Mucosa of descending colon (tissue), 3 donors: ENCODE data around the gene HS6ST3. TPM values are rescaled to one million over a fixed set of nuclear protein-coding genes. Genes with fewer than 3 reads are reported as not detected.

Source experiments
- ATAC-seq: fragments of 200-7000 bp; cut with Tn5 transposase; one replicate; pipeline ENCODE4 v1.9.1; 2020; ENCODE audit warnings: mild to moderate bottlenecking, moderate library complexity
- DNase-seq, 3 donors: peaks; one replicate each; pipeline ENCODE4 v3.0.0-alpha.2; 2020
- H3K36me3 ChIP-seq: fragments of 200-600 bp; one replicate; pipeline ENCODE4 v1.8.0; 2021; ENCODE audit warnings: low read depth, mild to moderate bottlenecking
- H3K4me1 ChIP-seq: fragments of 200-600 bp; one replicate; pipeline ENCODE4 v1.8.0; 2021; ENCODE audit warnings: low read depth, mild to moderate bottlenecking
- H3K4me3 ChIP-seq: fragments of 200-600 bp; one replicate; pipeline ENCODE4 v1.8.0; 2021; ENCODE audit warnings: mild to moderate bottlenecking
- H3K9me3 ChIP-seq: fragments of 200-600 bp; one replicate; pipeline ENCODE4 v1.8.0; 2021; ENCODE audit warnings: mild to moderate bottlenecking
- intact Hi-C, 2 donors: fragments of 100-400 bp; cut with DNase I in 1 of 2; cut with micrococcal nuclease in 1 of 2; formaldehyde crosslinking; loops; one replicate each; pipeline versions ENCODE4 v1.11.0 to v1.11.1; 2022; cut with DNase I, micrococcal nuclease
- total RNA-seq, 3 donors: library from RNA; stranded (reverse); fragmentation: NEBNext Ultra II Directional in 2 of 3; extraction: Animal tissue kit (Norgen Biotek cat#: 25700) in 2 of 3; gene quantifications; one replicate each; pipeline versions ENCODE4 v1.2.1 to v1.2.4, GENCODE V29; 2021 to 2023
- TF ChIP-seq, protein P1 (sequence below): fragments of 200-600 bp; IDR thresholded peaks from one replicate; pipeline ENCODE4 v1.8.0; 2022; ENCODE audit warnings: antibody characterized with exemption, mild to moderate bottlenecking
- donor health status: DM: no; HTN: no; CAD: no; lungs with moderate emphysema.
- donor health status: DM: no; HTN: no; CAD: no.
- donor health status: DM: no; HTN: yes; CAD: no.

Gene HS6ST3
- total RNA-seq, 3 donors from 2014 or later, result 0.14 to 0.89 TPM; not detected in 1

DNA sequence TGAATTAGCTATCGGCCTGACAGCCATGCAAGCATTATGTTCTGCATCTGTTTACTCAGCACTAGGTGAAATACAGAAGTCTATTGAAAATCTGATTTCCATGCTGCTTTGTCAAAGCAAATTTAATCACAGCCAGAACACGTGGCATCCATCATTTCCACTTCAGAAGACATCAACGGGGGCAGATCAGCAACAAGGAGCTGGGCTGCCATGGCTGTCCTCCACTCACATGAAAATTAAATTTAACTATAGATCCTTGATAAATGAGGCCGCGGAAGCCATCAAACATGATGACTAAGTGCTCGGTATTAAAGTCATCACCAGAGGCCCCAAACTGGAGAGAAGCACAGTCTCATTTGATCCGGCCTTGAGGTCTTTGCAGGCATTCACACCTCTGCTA, 443.5 kb downstream of the HS6ST3 start:
- DNase-seq (no peak), ATAC-seq (no peak)
- Histone ChIP-seq H3K36me3 (no peaks in the 10 kb centered on the region), H3K4me3 (no peak overlapping the region), H3K4me1 (no peaks in the 10 kb centered on the region), H3K9me3 (no peaks in the 10 kb centered on the region)
- TF ChIP-seq, protein P1, sequence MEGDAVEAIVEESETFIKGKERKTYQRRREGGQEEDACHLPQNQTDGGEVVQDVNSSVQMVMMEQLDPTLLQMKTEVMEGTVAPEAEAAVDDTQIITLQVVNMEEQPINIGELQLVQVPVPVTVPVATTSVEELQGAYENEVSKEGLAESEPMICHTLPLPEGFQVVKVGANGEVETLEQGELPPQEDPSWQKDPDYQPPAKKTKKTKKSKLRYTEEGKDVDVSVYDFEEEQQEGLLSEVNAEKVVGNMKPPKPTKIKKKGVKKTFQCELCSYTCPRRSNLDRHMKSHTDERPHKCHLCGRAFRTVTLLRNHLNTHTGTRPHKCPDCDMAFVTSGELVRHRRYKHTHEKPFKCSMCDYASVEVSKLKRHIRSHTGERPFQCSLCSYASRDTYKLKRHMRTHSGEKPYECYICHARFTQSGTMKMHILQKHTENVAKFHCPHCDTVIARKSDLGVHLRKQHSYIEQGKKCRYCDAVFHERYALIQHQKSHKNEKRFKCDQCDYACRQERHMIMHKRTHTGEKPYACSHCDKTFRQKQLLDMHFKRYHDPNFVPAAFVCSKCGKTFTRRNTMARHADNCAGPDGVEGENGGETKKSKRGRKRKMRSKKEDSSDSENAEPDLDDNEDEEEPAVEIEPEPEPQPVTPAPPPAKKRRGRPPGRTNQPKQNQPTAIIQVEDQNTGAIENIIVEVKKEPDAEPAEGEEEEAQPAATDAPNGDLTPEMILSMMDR, result no peak
- intact Hi-C loops, result loop anchor here in 1 of 2 donors (10.0 kb wide), 1 partner anchor 121 kb away; no protein-coding TSS in a partner anchor

DNA sequence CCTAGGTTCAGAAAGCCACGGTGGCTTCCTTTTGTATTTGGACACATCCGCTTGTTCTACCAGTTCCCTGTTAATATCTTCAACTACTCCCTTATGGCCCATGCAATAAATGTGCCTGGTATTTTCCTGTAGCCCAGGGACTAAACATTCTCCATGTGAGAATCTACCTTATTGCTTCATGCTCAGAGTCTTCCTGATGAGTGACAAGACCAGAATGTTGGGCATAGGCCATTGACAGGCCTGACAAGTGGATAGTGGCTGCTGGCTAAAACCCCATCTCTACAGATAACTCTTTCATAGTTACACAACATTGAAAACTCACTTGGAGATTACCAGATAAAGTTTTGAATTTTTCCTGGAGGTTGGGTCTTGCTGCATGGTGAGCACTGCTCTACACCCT, 449.9 kb downstream of the HS6ST3 start:
- intact Hi-C loops, result loop anchor here in 1 of 2 donors (10.0 kb wide), 1 partner anchor 115 kb away; no protein-coding TSS in a partner anchor
- Histone ChIP-seq H3K36me3 (no peaks in the 10 kb centered on the region), H3K4me1 (no peaks in the 10 kb centered on the region), H3K4me3 (no peak overlapping the region), H3K9me3 (no peaks in the 10 kb centered on the region)
- no peak for DNase-seq
- no peak for ATAC-seq
- TF ChIP-seq, protein P1, result no peak

DNA sequence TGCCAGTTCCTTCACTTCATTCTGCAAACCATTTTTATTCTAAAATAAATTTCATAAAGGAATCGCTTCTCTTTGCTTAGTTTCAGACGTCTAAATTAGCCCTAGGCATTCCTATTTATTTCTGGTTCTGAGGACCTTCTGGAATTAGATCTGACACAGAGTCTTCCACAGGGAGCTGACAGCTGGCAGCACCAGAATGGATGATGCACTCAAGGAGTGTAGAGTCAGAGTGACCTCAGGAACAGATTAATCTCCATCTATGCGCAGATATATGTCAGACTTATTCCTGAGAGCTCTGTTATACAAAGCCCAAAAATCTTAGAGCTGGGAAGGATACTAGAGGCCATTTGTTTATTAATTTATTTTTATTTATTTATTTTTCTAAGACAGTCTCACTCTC, 450.8 kb downstream of the HS6ST3 start:
- no peaks in the 10 kb centered on the region for H3K4me1 ChIP-seq
- no peak overlapping the region for H3K4me3 ChIP-seq
- intact Hi-C loops, result no loop called here
- TF ChIP-seq, protein P1, result no peak
- no peaks in the 10 kb centered on the region for H3K9me3 ChIP-seq
- no peaks in the 10 kb centered on the region for H3K36me3 ChIP-seq
- DNase-seq (no peak), ATAC-seq (no peak)

DNA sequence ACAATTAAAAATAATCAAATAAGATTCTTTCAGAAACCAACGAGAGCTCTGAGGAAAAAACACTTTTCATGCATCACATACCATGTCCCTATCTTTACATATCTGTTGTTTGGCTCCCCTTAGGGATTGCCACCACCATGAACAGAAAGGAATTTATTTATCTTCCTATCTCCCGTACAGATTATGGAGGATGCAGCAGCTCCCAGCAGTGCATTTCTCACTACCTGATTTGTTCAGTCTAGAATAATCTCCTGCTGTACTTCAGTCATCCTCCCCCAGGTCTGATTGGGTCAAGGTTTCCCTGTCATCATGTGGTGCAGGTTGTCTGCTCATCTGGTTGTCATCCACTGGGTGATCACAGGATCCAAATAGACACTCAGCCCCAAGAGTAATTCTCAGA, 453.1 kb downstream of the HS6ST3 start:
- H3K36me3 ChIP-seq, result no peaks in the 10 kb centered on the region
- TF ChIP-seq, protein P1, result no peak

DNA sequence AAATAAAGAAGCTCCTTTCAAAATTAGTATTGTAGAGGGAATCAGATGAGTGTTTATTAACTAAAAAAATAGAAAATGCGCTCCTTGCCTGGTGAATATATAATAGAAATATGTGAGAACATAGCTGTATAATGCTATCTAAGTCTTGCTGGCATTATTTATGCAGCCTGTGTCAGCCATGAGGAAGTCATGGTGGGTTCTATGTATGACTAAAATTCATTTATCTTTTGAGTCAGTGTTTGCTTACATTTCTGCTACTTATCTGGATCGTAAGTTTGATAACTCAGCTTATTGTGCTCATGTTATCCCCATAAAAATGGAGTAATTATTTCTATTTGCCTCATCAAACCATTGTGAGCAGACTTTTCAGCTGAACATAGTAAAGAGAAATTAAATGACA, 455.1 kb downstream of the HS6ST3 start:
- Histone ChIP-seq H3K4me3 (no peak overlapping the region), H3K36me3 (no peaks in the 10 kb centered on the region), H3K9me3 (no peaks in the 10 kb centered on the region), H3K4me1 (no peaks in the 10 kb centered on the region)
- TF ChIP-seq, protein P1, result no peak
- no peak for DNase-seq
- no peak for ATAC-seq
- intact Hi-C loops, result no loop called here

More for the DNA sequence above, 453.1 kb downstream of the HS6ST3 start:
- Histone ChIP-seq H3K4me3 (no peak overlapping the region), H3K9me3 (no peaks in the 10 kb centered on the region), H3K4me1 (no peaks in the 10 kb centered on the region)
- no peak for DNase-seq
- ATAC-seq, result no peak
- intact Hi-C loops, result no loop called here

DNA sequence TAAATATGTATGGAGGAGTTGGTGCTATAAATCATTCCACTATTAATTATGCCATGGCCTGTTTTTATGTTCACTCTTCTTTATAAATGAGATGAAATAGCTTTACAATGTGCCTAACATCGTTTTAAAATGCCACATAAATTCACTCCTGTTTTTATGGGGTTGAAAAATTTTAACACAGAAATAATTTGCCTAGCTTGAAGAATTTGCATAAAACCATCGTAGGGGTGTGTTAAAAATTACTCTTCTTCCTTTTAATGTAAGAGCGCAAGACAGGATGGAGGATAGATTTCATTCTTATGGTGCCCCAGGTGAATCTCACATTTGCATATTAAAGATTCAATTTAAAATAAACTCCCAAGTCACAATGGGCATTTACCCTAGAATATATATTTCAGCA, 456.6 kb downstream of the HS6ST3 start:
- TF ChIP-seq, protein P1, result no peak
- intact Hi-C loops, result no loop called here
- H3K9me3 ChIP-seq, result no peaks in the 10 kb centered on the region
- no peak for DNase-seq
- no peaks in the 10 kb centered on the region for H3K36me3 ChIP-seq
- H3K4me3 ChIP-seq, result no peak overlapping the region
- no peaks in the 10 kb centered on the region for H3K4me1 ChIP-seq
- ATAC-seq, result no peak
